HG02642 (cell line): ENCODE measurements around the gene ALG3.

Experiments used
- ATAC-seq: cut with Tn5 transposase; IDR thresholded peaks from one replicate; pipeline ENCODE4 v1.9.1; 2021; ENCODE audit warnings: mild to moderate bottlenecking; ENCODE audit not compliant: unreplicated experiment, poor library complexity

The ALG3 gene

DNA sequence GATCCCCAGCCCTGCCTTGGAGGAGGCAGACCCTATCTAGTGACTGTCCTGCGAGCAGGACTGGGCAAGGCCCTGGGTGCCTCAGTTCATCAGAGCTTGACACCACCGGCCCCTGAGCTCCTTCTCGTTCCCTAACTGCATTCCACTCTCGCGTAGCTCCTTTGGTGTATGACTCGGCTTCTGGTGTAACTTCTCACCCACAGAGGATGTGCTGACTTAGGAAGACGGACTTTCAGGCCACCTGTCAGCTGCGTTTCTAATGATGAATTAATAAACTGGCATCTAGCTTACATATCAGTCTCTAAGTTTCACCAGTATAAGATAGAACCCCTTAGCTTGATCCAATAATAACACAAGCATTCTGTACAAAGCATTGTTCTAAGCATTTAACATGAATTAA is 45.2 kb downstream of the ALG3 start:
- ATAC-seq = no peak

DNA sequence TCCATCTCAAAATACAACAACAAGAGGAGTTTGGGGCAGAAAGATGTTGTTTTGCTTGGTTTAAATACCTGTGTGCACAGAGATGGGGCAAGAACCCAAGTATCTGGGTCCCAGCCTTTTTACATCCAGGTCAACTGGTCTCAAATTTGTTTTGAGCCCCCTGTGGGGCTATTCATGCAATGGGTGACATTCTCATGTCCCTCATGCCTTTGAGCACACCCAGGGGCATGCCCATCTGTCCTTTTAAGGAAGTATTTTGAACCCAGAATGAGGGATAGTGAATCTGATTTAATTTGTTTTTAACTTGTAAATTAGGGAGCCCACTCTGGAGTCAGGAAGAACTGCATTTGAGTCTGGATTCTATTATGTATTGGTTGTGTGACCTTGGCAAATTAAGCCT is 47.9 kb downstream of the ALG3 start:
- no peak for ATAC-seq

DNA sequence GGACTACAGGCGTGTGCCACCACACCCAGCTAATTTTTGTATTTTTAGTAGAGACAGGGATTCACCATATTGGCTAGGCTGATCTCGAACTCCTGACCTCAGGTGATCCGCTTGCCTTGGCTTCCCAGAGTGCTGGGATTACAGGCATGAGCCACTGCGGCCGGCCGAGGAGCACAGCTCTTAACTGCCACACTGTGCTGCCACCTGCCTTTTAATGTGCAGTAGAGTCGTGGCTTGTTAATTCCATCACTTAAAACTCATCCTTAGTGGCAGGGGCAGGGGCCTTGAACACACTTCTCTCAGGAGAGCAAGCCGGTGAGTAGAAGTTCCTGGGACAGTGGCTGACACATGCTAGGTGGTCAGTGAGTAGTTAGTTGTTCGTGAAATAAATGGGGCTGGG is 50.3 kb downstream of the ALG3 start:
- ATAC-seq = no peak

DNA sequence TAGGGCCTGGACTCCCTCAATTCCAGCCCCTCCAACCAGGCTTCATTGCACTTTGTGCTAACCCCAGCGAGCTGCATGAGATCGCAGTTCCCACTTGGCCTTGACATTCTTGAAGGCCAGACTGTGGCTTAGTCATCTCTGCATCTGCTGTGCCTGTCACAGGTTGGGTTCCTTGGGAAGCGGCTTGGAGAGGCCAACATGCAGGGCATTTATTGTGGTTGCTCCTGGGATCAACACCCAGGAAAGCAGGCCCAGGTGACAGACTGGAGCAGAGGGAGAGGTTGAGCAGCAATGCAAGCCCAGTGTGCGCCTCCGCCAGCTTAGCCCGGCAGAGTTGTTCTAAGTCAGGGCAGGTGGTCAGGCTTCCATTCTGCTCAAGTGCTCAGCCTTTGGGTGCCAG is 52.2 kb downstream of the ALG3 start:
- no peak for ATAC-seq

DNA sequence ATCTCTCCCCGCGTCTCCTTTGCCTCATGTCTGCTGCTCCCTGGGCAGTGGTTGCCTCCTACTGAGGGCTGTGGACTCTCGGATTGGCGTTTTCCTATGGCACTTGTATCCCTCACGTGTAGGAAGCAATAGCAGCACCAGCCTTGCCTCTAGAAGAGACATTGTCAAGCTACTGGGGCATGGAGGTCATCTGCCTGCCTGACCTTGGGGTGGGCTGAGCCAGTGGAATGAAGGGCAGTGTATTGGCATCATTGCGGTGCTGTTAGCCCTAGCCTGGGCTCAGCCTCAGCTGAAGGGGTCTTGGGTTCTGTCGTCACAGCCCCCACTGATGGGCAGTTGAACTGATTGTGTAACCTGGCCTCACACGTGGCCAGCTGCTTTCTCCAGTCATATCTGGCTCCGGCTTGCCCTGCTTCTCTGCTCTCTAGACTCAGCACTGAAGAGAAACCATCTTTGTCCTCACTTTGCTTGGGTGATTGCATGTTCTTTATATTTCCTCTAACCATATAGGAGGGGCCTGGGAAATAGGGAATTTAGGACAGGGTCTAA is 54.7 kb downstream of the ALG3 start:
- ATAC-seq = no peak

DNA sequence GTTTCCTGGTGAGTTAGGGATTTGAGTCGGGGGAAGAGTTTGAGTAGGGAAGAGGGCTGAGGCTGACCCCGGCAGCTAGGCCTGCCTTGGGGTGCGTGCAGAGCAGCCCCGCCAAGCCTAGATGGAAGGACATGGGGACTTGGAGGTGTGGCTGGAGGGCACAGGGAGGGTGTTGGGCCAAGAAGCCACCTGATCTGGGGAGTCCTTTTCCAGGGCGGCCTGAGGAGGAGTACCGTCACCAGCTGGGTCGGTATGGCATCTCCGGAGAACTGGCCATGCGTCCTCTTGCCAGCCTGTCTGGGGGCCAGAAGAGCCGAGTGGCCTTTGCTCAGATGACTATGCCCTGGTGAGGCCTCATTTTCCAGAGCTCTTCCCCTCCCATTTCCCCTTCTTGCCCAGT is 55.9 kb downstream of the ALG3 start:
- no peak for ATAC-seq
